ENCODE data around the gene KCNT2.

The KCNT2 gene

GRCh38 chr1:196623079-196623478 lies 14.8 kb upstream of the KCNT2 start:
- H3K27ac ChIP-seq (ENCODE audit: low read length): no peak overlapping the region
- H3K36me3 ChIP-seq (replicated peaks; ENCODE audit: insufficient read depth, low read length): no peaks in the 10 kb centered on the region
- H3K4me3 ChIP-seq (ENCODE audit: low read length): no peak overlapping the region
- no peaks in the 10 kb centered on the region for H3K9me3 ChIP-seq (replicated peaks; ENCODE audit: insufficient read depth, low read length)
- no peaks in the 10 kb centered on the region for H3K79me2 ChIP-seq (ENCODE audit: low read length)
- no peaks in the 10 kb centered on the region for H3K9me2 ChIP-seq (replicated peaks; ENCODE audit: insufficient read depth, low read length)
- no peak overlapping the region for H3K9ac ChIP-seq (ENCODE audit: low read length)
- no peaks in the 10 kb centered on the region for H3K4me1 ChIP-seq (ENCODE audit: low read length)
- H3F3A ChIP-seq (ENCODE audit: insufficient read depth, low read length): no peaks in the 10 kb centered on the region
- TF ChIP-seq CTCF (IDR thresholded peaks at IDR 0.05; ENCODE audit: low read length) (no peak), EZH2phosphoT487 (IDR thresholded peaks at IDR 0.05; ENCODE audit: low read length) (no peak), EZH2 (optimal IDR thresholded peaks at IDR 0.05; ENCODE audit: low read depth, low read length) (no peak)
- no peak overlapping the region for H3K4me2 ChIP-seq (ENCODE audit: low read depth, low read length)
- H2AFZ ChIP-seq (ENCODE audit: low read length): no peak overlapping the region
- no peak for DNase-seq
- H4K20me1 ChIP-seq (ENCODE audit: insufficient read depth, low read length): no peaks in the 10 kb centered on the region
- H3K27me3 ChIP-seq (replicated peaks; ENCODE audit: insufficient read depth, low read length): no peaks in the 10 kb centered on the region

- no peak for TF ChIP-seq EZH2 (optimal IDR thresholded peaks at IDR 0.05; ENCODE audit: low read depth, low read length)
- TF ChIP-seq CTCF (IDR thresholded peaks at IDR 0.05; ENCODE audit: low read length): no peak
- no peak for TF ChIP-seq EZH2phosphoT487 (IDR thresholded peaks at IDR 0.05; ENCODE audit: low read length)
- Histone ChIP-seq H3K9me2 (replicated peaks; ENCODE audit: insufficient read depth, low read length) (no peaks in the 10 kb centered on the region), H3K9ac (ENCODE audit: low read length) (no peak overlapping the region), H3K36me3 (replicated peaks; ENCODE audit: insufficient read depth, low read length) (no peaks in the 10 kb centered on the region), H3K9me3 (replicated peaks; ENCODE audit: insufficient read depth, low read length) (no peaks in the 10 kb centered on the region), H3K27ac (ENCODE audit: low read length) (no peak overlapping the region), H3K4me2 (ENCODE audit: low read depth, low read length) (no peak overlapping the region), H3F3A (ENCODE audit: insufficient read depth, low read length) (no peaks in the 10 kb centered on the region), H3K4me3 (ENCODE audit: low read length) (no peak overlapping the region), H3K79me2 (ENCODE audit: low read length) (no peaks in the 10 kb centered on the region), H4K20me1 (ENCODE audit: insufficient read depth, low read length) (no peaks in the 10 kb centered on the region), H2AFZ (ENCODE audit: low read length) (no peak overlapping the region), H3K4me1 (ENCODE audit: low read length) (no peaks in the 10 kb centered on the region), H3K27me3 (replicated peaks; ENCODE audit: insufficient read depth, low read length) (no peaks in the 10 kb centered on the region)
- no peak for DNase-seq
Observed at GRCh38 chr1:196619721-196620120, 11.5 kb upstream of the KCNT2 start.

- Histone ChIP-seq H2AFZ (ENCODE audit: low read length) (no peak overlapping the region), H3K4me2 (ENCODE audit: low read depth, low read length) (no peak overlapping the region), H3K27me3 (replicated peaks; ENCODE audit: insufficient read depth, low read length) (no peaks in the 10 kb centered on the region), H4K20me1 (ENCODE audit: insufficient read depth, low read length) (no peaks in the 10 kb centered on the region), H3K9me3 (replicated peaks; ENCODE audit: insufficient read depth, low read length) (no peaks in the 10 kb centered on the region), H3K79me2 (ENCODE audit: low read length) (no peaks in the 10 kb centered on the region), H3K4me3 (ENCODE audit: low read length) (no peak overlapping the region), H3K9ac (ENCODE audit: low read length) (no peak overlapping the region), H3F3A (ENCODE audit: insufficient read depth, low read length) (no peaks in the 10 kb centered on the region), H3K4me1 (ENCODE audit: low read length) (no peaks in the 10 kb centered on the region), H3K36me3 (replicated peaks; ENCODE audit: insufficient read depth, low read length) (no peaks in the 10 kb centered on the region), H3K27ac (ENCODE audit: low read length) (no peak overlapping the region), H3K9me2 (replicated peaks; ENCODE audit: insufficient read depth, low read length) (no peaks in the 10 kb centered on the region)
- TF ChIP-seq CTCF (IDR thresholded peaks at IDR 0.05; ENCODE audit: low read length): no peak
- no peak for TF ChIP-seq EZH2phosphoT487 (IDR thresholded peaks at IDR 0.05; ENCODE audit: low read length)
- TF ChIP-seq EZH2 (optimal IDR thresholded peaks at IDR 0.05; ENCODE audit: low read depth, low read length): no peak
- no peak for DNase-seq
Observed at GRCh38 chr1:196611873-196612272, 3.6 kb upstream of the KCNT2 start.
